HCT116 (cell line): ENCODE measurements around the gene FH.

ENCODE experiments used
- CBX3 ChIP-seq: IDR thresholded peaks from 2 replicates; pipeline ENCODE4 v1.6.1; 2012; ENCODE audit warnings: low read depth
- EZH2 ChIP-seq: fragments of 200-600 bp; sonication (generic); IDR thresholded peaks from 2 replicates; pipeline ENCODE4 v1.6.1; 2017; ENCODE audit warnings: antibody characterized with exemption, mixed run types
- EZH2phosphoT487 ChIP-seq: fragments of 200-600 bp; IDR thresholded peaks from 2 replicates; pipeline ENCODE4 v1.6.1; 2018; ENCODE audit warnings: antibody characterized with exemption, borderline replicate concordance
- POLR2A ChIP-seq: IDR thresholded peaks from 2 replicates; pipeline ENCODE4 v1.7.0; 2011; ENCODE audit warnings: borderline replicate concordance; ENCODE audit not compliant: insufficient read depth, insufficient read length; ENCODE audit errors: extremely low read depth
- POLR2AphosphoS5 ChIP-seq: IDR thresholded peaks from 2 replicates; pipeline ENCODE4 v1.6.1; 2011; ENCODE audit warnings: mild to moderate bottlenecking, low read depth, low read length, moderate library complexity
- SP1 ChIP-seq: IDR thresholded peaks from 2 replicates; pipeline ENCODE4 v1.6.1; 2012; ENCODE audit warnings: low read depth
- YY1 ChIP-seq: IDR thresholded peaks from 2 replicates; pipeline ENCODE4 v1.6.1; 2011; ENCODE audit warnings: low read length, low read depth, moderate library complexity, mild to moderate bottlenecking; ENCODE audit not compliant: insufficient replicate concordance; ENCODE audit errors: extremely low read depth
- TF ChIP-seq, protein P1 (sequence below): IDR thresholded peaks from 2 replicates; pipeline ENCODE4 v1.6.1; 2012
- TF ChIP-seq, protein P2 (sequence below), 3 experiments: fragments of 200-600 bp in 1 of 3; sonication (generic) in 1 of 3; IDR thresholded peaks in 2 of 3; conservative IDR thresholded peaks in 1 of 3; 2 replicates each; pipeline ENCODE4 v1.5.1; 2012 to 2017; ENCODE audit warnings: low read depth in 2 of 3, low read length in 2 of 3, antibody characterized with exemption in 1 of 3, borderline replicate concordance in 1 of 3, control low read depth in 1 of 3, mild to moderate bottlenecking in 1 of 3, mixed read lengths in 1 of 3, mixed run types in 1 of 3, moderate library complexity in 1 of 3; ENCODE audit not compliant: insufficient read depth in 1 of 3

- TF ChIP-seq YY1 (no peak), POLR2A (no peak), EZH2 (no peak), SP1 (no peak), EZH2phosphoT487 (no peak), POLR2AphosphoS5 (no peak), CBX3 (no peak)
- TF ChIP-seq, protein P1, sequence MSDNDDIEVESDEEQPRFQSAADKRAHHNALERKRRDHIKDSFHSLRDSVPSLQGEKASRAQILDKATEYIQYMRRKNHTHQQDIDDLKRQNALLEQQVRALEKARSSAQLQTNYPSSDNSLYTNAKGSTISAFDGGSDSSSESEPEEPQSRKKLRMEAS: no peak
- TF ChIP-seq, protein P2, sequence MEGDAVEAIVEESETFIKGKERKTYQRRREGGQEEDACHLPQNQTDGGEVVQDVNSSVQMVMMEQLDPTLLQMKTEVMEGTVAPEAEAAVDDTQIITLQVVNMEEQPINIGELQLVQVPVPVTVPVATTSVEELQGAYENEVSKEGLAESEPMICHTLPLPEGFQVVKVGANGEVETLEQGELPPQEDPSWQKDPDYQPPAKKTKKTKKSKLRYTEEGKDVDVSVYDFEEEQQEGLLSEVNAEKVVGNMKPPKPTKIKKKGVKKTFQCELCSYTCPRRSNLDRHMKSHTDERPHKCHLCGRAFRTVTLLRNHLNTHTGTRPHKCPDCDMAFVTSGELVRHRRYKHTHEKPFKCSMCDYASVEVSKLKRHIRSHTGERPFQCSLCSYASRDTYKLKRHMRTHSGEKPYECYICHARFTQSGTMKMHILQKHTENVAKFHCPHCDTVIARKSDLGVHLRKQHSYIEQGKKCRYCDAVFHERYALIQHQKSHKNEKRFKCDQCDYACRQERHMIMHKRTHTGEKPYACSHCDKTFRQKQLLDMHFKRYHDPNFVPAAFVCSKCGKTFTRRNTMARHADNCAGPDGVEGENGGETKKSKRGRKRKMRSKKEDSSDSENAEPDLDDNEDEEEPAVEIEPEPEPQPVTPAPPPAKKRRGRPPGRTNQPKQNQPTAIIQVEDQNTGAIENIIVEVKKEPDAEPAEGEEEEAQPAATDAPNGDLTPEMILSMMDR (IDR thresholded peaks at IDR 0.05 in 2 of 3, conservative IDR thresholded peaks at IDR 0.05 in 1 of 3; ENCODE audit: borderline replicate concordance in 1 of 3, insufficient read depth in 1 of 3, low read depth in 2 of 3, low read length in 2 of 3): no peak
These were observed 5.5 kb upstream of the FH start for GRCh38 chr1:241525026-241525425.
